AG20443 (cell line): ENCODE results near the gene HABP4.

Experiments used
- DNase-seq: peaks from one replicate; pipeline ENCODE4 v3.0.0; 2012; ENCODE audit warnings: low spot score, mixed read lengths

The HABP4 gene

DNA sequence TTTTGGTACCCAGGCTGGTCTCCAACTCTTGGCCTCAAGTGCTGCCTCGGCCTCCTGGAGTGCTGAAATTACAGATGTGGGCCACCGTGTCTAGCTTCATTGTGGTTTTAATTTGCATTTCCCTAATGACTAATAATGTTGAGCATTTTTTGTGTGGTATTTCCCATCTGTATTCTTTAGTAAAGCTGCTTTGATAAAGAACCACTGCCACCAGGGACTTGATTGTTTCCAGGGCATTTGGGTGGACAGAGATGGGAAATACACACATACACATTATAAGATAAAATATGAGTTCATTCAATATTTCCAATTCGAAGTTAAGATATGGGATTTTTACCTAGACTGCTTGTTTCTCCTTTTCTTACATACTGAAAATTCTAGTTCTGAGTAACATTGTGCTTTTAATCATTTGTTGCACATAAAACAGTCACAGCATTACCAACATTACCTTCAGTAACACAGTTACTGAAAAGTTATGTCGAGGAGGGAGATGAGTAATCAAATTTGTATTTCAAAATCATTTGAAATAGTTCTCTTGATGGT is 28.9 kb downstream of the HABP4 start:
- no peak for DNase-seq

GRCh38 chr9:96480736-96481135 is 30.8 kb downstream of the HABP4 start:
- no peak for DNase-seq

GRCh38 chr9:96482476-96482875 is 32.5 kb downstream of the HABP4 start:
- no peak for DNase-seq

DNA sequence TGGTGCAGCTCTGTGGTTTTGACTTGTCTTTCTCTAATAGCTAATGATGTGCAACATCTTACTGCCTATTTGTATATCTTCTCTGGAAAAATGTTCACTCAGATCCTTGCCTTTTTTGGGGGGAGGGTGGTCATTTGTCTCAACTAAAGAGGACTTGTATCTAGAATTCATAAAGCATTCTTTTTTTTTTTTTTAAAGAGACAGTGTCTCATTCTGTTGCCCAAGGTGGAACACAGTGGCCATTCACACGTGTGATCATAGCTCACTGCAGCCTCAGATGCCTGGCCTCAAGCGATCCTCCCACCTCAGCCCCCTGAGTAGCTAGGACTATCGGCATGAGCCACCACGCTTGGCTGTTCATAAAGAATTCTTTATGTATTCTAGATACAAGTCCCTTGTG is 33.2 kb downstream of the HABP4 start:
- no peak for DNase-seq

DNA sequence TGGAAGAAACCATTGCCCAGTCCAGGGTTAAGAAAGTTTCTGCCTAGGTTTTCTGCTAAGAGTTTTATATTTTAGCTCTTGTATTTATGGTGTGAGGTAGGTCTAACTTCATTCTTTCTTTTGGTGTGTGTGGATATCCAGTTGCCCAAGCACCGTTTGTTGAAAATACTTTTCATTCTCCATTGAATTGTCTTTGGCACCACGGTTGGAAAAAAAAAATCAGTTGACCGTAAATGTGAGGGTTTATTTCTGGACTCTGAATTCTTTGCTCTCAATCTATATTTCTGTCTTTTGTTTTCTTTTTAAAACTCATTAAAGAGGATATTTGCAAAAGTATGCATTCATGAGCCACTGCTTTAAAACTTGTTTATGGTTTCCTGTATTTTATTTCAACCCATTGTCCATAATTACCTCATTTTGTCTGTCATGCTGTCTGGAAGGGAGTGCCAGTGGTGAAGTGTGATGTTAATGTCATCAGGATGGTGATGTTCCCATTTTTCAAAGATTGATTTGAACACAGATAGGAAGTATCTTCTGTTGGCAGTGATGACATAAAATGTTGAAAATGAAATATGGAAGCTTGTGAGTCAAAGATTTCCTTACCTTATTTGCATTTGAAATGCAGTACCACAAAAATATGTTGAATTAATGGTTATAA is 33.9 kb downstream of the HABP4 start:
- DNase-seq: no peak

DNA sequence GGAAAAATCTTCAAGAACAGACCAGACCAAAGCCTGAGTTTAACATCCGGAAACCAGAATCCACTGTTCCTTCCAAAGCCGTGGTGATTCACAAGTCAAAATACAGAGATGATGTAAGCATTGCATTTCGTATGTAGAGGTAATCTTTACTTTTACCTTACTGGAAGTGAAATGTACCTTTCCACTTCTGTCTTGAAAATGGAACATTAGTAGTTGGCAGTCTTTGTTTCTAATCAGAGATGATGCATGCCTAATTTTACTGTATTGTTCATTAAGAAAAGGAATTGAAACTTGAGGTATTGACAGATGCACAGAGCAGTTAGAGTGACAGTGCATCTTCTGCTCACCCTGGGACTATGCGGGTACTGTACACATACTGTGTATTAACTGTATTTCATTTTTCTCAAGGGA is 34.6 kb downstream of the HABP4 start:
- no peak for DNase-seq

GRCh38 chr9:96485280-96485679 is 35.3 kb downstream of the HABP4 start:
- no peak for DNase-seq

DNA sequence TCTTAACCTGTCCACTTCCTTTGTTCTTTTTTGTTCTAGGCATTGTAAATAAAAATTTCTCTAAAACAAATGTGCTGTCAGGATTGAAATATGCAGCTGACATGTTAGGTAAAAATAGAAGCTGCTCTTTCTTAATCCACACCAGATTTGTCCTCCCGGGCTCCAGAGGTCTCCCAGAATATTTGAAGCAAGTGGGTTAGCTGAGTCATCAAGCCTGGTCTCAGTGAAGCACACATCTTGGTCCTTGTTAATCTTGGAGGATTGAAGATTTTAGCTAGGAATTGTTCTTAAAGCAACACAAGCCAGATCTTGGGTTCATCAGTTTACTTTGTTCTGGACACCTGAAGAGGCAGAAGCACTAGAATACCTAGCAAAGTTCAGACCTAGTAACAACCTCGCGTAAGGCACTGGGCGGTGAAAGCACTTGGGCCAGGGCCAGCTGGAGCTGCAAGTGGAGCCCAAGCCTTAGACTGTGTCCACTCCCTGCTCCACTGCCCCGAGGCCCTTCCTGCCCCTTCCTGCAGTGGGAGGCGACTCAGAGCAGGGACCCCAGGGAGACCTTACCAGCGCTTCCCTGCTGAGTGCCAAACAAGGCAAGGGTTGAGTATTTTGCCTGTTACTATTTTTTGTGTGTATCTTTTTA is 36.5 kb downstream of the HABP4 start:
- peak; percentile 91 for DNase-seq

DNA sequence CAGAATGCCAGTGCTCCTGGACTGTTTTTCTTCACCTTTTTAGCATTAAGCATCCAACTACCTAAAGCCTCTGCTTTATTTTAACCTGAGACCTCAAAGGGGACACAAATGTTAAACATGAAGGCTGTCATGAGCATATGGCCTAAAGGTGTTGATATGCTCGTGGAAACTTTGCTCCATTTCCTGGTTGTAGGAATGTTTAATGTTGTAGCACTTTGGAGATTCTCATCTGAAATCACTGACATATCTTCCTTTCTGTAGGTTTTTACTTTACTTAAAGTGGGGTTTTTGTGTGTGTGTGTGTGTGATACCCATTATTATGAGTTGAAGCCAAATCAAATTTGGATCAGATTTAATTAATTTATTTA is 37.0 kb downstream of the HABP4 start:
- DNase-seq: no peak

DNA sequence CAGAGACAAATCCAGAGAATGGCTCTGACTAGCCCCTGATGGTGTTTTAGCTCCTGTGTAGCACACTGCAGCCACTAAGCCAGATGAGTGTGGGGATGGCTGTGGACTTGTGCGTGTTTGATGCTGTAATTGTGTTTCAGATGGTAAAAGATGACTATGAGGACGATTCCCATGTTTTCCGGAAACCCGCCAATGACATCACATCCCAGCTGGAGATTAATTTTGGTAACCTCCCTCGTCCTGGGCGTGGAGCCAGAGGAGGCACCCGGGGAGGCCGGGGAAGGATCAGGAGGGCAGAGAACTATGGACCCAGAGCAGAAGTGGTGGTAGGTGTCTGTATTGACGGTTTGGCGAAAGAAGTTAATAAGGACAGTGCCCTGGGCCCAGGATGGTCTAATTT is 38.0 kb downstream of the HABP4 start:
- peak; percentile 54 for DNase-seq

DNA sequence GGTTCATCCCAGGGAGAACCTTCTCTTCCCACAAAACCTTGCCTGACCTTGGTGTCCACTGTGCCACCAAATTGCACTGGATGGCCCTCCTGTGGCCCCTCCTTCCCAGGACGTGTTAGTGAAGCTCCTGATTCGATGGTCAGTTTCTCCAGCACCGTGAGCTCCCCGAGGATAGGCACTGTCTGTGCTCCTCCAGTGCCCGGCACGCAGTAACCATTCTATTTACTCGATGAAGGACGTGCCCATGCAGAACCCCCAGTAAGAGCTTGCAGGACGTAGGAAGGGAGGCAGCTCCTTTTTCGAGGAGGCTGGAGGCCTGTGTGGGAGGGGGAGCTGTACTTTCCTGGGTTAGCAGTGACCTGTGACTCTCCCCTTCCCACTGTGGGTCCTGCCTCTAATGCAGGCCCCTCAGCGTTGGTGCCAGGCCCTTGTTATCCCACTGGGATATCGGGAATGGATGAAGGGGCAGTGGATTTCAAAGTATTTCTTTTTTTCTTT is 39.6 kb downstream of the HABP4 start:
- no peak for DNase-seq

DNA sequence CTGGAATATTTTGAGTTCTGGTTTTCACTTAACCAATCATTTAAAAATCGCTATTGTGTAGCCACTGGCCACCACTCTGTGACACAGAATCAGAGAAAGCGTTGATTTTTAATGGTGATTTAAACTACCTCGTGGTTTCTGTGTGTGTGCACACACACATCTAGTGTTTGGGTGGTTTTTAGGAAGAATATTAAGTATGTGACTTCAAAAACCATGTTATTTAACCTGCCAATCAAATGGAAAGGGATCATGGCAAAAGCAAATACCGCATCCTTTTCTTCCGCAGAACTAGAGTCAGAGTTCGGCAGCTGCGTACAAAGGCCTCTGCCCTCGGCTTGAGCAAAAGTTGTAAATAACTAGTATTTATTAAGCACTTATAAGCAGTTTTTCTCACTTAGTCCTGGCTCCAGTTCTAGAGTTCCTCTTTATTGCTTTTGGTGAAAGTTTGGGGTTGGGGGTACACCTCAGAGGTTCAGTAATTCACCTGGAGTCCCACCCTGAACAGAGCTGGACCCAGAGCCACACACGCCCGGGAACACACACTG is 40.6 kb downstream of the HABP4 start:
- DNase-seq: no peak

DNA sequence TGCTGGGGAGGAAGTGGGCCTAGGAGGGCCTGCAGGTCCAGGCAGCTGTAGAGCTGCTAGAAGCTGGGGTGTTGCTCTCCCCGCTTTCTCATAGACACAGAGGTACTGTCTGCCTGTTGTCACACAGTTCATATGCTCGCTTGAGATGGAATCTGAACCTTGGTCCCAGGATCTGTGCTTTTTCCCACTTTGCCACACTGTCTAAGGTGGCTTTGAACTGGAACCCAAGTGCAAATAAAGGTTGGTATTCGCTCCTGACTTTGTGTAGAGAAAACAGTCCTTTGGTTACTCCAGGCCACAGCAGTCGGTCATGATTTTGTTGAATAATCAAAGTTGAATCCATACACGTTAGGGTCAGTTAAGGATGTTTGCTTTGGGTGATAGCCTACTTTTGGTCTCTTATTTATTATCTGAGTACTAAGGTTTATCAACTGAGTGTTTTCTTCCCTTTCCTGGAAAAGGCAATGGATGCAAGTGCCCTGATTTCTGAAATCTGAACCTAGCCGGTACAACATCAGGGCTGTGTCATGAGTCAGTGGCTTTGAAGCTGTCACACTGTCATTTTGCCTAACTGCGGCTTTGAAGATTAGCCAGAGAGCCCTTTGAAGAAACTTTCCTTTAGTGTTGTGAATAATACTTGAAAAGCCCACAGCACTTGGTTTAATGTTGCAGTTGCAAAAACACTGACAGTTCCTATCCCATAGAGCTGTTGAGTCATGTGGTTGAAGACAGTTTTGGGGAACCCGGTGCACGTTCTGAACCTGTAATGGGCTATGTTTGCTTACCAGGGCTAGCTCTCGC is 41.3 kb downstream of the HABP4 start:
- peak; percentile 31 for DNase-seq

DNA sequence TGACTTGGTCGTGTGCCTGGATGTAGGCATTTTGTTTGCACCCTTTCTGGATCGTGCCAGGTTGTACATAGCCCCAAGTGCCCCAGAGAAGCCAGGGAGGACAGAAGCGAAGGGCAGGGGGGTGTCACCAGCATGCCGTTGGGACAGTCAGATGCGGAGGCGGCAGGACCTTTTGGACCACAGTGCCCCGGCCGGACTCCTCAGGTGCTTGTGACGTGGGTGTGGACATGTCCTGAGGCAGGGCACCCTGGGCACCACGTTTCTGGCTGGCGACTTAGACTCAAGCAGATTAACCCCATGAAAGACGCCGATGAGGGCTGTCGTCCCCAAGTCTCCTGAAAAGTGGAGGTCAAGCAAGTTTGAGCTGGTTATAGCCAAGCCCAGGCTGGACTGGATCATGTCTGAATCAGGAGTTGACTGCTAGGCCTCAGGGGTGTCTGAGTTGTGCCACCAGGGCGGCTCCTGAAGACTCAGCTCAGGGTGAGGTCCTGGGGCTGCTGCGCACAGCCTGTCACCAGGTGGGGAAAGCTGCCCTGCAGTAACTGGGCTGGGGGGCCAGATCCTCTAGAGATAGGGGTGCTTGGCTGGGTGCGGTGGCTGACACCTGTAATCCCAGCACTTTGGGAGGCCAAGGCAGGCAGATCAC is 42.0 kb downstream of the HABP4 start:
- no peak for DNase-seq

DNA sequence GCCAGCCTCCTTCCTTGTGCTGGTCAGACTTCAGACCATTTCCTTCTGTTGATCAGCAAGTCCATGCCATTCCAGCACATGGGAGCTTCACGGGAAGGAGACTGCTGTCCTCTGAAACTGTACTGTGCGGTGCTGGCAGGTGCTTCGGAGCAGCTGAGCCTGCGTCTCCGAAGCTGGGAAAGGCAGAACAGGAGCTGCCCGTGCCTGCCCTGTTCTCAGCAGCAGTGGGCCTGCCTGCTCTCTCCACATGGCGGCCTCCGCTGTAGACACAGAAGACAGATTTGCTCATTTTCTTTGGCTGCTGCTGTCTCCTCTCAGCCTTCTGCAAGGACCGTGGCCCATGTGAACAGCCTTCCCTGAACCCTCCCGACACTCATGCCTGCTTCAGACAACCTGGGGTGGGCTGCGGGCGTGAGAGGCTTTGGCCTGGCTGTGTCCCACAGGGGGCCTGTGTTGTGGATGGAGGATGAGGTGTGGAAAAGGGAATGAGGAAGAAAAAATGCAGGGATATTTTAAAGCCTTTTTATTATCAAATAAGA is 43.1 kb downstream of the HABP4 start:
- no peak for DNase-seq

GRCh38 chr9:96493757-96494156 is 43.8 kb downstream of the HABP4 start:
- DNase-seq: no peak

DNA sequence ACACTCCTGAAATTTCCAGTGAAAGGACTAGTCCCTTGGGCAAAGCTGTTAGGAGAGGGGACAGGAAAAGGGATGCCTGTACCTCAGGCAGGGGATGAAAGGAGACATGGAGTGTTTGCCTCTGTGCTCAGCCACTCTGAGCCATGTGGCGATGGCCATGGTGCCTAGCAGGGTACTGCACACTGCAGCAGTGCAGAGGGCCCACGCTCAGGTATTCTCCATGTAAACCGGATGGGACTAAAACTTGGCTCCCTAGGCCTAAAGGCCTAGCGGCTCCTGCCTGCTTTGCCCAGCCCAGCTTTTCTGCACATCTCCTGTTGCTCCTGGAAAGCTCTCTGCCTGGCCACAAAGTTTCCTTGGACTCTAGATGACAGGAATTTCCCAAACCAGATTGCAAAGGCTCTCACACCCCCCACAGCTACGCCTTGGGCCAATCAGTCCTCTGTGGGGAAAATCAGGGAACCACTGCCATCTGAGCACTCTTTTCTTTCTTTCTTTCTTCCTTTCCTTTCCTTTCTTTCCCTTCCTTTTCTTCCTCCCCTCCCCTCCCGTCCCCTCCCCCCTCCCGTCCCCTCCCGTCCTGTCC is 44.3 kb downstream of the HABP4 start:
- no peak for DNase-seq

DNA sequence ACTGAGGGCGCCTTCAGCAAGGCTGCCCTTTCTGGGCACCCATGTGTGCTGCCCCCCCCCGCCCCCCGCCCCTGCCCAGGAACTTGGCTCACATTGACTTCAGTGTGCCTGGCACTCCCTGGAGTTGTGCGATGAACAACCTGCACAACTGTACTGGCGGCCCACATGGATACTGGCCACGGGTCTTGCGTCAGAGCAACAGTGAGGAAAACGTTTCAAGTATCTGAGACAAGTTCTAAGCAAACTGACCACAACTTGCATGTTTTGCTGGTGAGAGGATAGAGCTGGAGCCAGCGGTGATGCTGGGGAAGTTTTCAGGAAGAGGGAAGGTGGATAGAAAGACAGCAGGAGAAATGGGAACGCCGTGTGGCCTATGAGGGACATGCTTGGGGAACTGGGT is 45.4 kb downstream of the HABP4 start:
- peak; percentile 86 for DNase-seq

GRCh38 chr9:96496368-96497116 is 46.6 kb downstream of the HABP4 start:
- no peak for DNase-seq

DNA sequence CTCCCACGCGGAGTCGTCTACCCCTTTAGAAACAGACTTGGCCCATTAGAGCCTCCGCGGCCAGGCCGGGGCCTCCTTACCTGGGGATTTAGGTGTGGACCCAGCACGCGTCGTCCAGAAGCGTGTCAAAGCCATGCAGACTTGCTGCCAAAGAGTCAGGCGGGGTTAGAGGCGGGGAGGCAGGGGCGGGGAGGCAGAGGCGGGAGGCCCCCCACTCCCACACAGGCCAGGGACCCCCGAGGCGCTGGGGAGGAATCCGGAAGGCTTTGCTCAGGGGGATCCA is 47.1 kb downstream of the HABP4 start:
- no peak for DNase-seq

- no peak for DNase-seq
These were observed 48.8 kb downstream of the HABP4 start for GRCh38 chr9:96498796-96499195.
